ENCODE data around the gene PEX7. TPM values are rescaled to one million over a fixed set of nuclear protein-coding genes. Genes with fewer than 3 reads are reported as not detected.
A peak's percentile ranks its signal among the peaks of the same experiment; 100 is the strongest.

Gene PEX7
- total and polyA plus RNA-seq, 10 of the 15 experiments (the other 5 are each of a cell fraction or from before 2014, with no cell fraction given) = 0.58 to 12.4 (median 8.8) TPM

DNA sequence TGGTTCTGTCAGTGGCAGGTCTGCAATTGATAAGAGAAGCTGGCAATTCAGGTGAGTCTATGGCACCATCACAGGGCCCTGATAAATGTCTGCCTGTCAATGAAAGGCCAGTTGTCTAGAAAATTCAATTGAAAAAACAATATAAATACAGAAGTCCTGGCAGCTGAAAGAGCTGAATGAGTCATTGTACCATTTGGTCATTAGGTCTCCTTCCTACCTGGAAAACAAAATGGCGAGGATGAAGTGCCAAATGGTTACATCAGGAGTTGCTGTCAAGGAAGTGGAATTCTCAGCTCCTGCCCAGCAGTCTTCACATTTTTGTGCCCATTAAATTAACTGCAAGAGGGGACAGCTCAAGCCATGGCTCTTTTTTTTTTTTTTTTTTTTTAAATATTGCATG, 37.7 kb downstream of the PEX7 start (continued):
- TF ChIP-seq, protein P1, sequence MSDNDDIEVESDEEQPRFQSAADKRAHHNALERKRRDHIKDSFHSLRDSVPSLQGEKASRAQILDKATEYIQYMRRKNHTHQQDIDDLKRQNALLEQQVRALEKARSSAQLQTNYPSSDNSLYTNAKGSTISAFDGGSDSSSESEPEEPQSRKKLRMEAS (IDR thresholded peaks at IDR 0.05; ENCODE audit: low read depth, low read length) = no peak
- TF ChIP-seq, protein P2, sequence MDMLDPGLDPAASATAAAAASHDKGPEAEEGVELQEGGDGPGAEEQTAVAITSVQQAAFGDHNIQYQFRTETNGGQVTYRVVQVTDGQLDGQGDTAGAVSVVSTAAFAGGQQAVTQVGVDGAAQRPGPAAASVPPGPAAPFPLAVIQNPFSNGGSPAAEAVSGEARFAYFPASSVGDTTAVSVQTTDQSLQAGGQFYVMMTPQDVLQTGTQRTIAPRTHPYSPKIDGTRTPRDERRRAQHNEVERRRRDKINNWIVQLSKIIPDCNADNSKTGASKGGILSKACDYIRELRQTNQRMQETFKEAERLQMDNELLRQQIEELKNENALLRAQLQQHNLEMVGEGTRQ (IDR thresholded peaks at IDR 0.05; ENCODE audit: borderline replicate concordance, low read depth, low read length) = no peak
- no peak for TF ChIP-seq MTA3 (IDR thresholded peaks at IDR 0.05; ENCODE audit: borderline replicate concordance, low read length)
- TF ChIP-seq, protein P3, sequence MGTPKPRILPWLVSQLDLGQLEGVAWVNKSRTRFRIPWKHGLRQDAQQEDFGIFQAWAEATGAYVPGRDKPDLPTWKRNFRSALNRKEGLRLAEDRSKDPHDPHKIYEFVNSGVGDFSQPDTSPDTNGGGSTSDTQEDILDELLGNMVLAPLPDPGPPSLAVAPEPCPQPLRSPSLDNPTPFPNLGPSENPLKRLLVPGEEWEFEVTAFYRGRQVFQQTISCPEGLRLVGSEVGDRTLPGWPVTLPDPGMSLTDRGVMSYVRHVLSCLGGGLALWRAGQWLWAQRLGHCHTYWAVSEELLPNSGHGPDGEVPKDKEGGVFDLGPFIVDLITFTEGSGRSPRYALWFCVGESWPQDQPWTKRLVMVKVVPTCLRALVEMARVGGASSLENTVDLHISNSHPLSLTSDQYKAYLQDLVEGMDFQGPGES (IDR thresholded peaks at IDR 0.05) = no peak

DNA sequence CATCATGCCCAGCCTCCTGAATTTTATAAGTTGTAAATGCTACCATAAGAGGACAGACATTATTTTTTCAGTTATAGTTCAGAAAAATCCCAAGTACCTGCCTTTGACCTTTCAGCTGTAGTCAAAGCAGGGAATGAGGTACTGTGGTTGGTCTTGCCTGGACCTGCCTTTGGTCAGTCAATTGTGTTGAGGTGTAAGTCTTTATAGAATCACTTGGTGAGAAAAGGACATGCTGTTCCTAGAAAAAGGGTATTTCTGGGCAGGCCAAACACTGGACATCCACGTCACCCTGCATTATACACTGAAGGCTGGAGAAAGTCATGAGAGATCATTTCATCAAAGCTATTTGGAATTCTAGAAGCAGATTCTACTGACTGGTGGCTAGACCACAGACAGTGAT, 40.3 kb downstream of the PEX7 start:
- RAD21 ChIA-PET (ENCODE audit: unreplicated experiment) = no interaction called here
- peak; percentile 46 for ATAC-seq

More for the DNA sequence above, 40.3 kb downstream of the PEX7 start:
- CTCF ChIA-PET = interaction anchor here (0.9 to 1.4 kb wide), 2 partner anchors 17 to 40 kb away, joined by 3 read pairs; no protein-coding TSS in a partner anchor
- intact Hi-C loops (cut with micrococcal nuclease; ENCODE audit: unreplicated experiment) (no loop called here), in situ Hi-C loops (cut with MboI) (no loop called here)
- POLR2A ChIA-PET = no interaction called here
- no peak overlapping the region for H2AFZ ChIP-seq (ENCODE audit: control insufficient read depth, low read depth, low read length)
- no peaks in the 10 kb centered on the region; a peak in 1 of 4 replicates for H3K36me3 ChIP-seq (ENCODE audit: control insufficient read depth in 2 of 2, insufficient read depth in 2 of 2, low read length in 1 of 2)
- no peaks in the 10 kb centered on the region for H3K27me3 ChIP-seq (replicated peaks in 1 of 2; ENCODE audit: control insufficient read depth in 2 of 2, insufficient read depth in 2 of 2, low read length in 1 of 2)
- no peak overlapping the region for H3K4me3 ChIP-seq
- no peaks in the 10 kb centered on the region for H3K79me2 ChIP-seq (ENCODE audit: control insufficient read depth, insufficient read depth, low read length)
- TF ChIP-seq RUNX3 (IDR thresholded peaks at IDR 0.05; ENCODE audit: low read length) (peak; percentile 23; the same call in 1 of the 2 replicates), NRF1 (conservative IDR thresholded peaks at IDR 0.05; ENCODE audit: low read depth, low read length) (no peak)
- no TSS peak for BruUV-seq (replicated peaks)
- H3K9me3 ChIP-seq (replicated peaks; ENCODE audit: control insufficient read depth, insufficient read depth, low read length) = no peaks in the 10 kb centered on the region
- H3K9ac ChIP-seq (ENCODE audit: control insufficient read depth, insufficient read depth, low read length) = no peak overlapping the region
- no peak overlapping the region for H3K4me2 ChIP-seq (ENCODE audit: control insufficient read depth, insufficient read depth)
- DNase-seq (ENCODE audit: low read depth, low spot score) (no peak), FAIRE-seq (no peak)
- no peaks in the 10 kb centered on the region for H3K4me1 ChIP-seq (ENCODE audit: control insufficient read depth, insufficient read depth, low read length)
- SMC1A ChIA-PET (ENCODE audit: uncharacterized antibody, unreplicated experiment) = no interaction called here
- WGBS (ENCODE audit: insufficient coverage, insufficient replicate concordance, low lambda C conversion rate, missing lambda C conversion rate) = 95% methylated on average over 1 of the region's 1 CpG
- no peaks in the 10 kb centered on the region for H4K20me1 ChIP-seq (ENCODE audit: control insufficient read depth, insufficient read depth)
- no peak overlapping the region for H3K27ac ChIP-seq (ENCODE audit: control insufficient read depth, insufficient read depth)
